Glutamatergic neuron (in vitro differentiated cells): ENCODE measurements around the gene ENHO. TPM values are rescaled to one million over a fixed set of nuclear protein-coding genes. Genes with fewer than 3 reads are reported as not detected.

Experiments
- DNase-seq: peaks from one replicate; pipeline ENCODE4 v3.0.0; 2022
- H3K27ac Mint-ChIP-seq: one replicate; pipeline ENCODE4 v1.8.0; 2020; ENCODE audit warnings: mild to moderate bottlenecking, mixed read lengths, inconsistent platforms; ENCODE audit not compliant: unreplicated experiment
- H3K27me3 Mint-ChIP-seq: one replicate; pipeline ENCODE4 v1.8.0; 2020; ENCODE audit warnings: mild to moderate bottlenecking, moderate library complexity, mixed read lengths, inconsistent platforms; ENCODE audit not compliant: unreplicated experiment
- H3K36me3 Mint-ChIP-seq: one replicate; pipeline ENCODE4 v1.8.0; 2020; ENCODE audit warnings: mild to moderate bottlenecking, mixed read lengths, inconsistent platforms; ENCODE audit not compliant: unreplicated experiment
- H3K4me1 Mint-ChIP-seq: one replicate; pipeline ENCODE4 v1.8.0; 2020; ENCODE audit warnings: mild to moderate bottlenecking, low read depth, mixed read lengths, inconsistent platforms; ENCODE audit not compliant: unreplicated experiment
- H3K4me3 Mint-ChIP-seq: one replicate; pipeline ENCODE4 v1.8.0; 2020; ENCODE audit warnings: mild to moderate bottlenecking, mixed read lengths, inconsistent platforms; ENCODE audit not compliant: unreplicated experiment
- H3K9me3 Mint-ChIP-seq: one replicate; pipeline ENCODE4 v1.8.0; 2020; ENCODE audit warnings: mild to moderate bottlenecking, moderate library complexity, mixed read lengths, inconsistent platforms; ENCODE audit not compliant: unreplicated experiment
- total RNA-seq: library from RNA; stranded (reverse); fragmentation: NEBNext Ultra II Directional; extraction: Animal tissue kit (Norgen Biotek cat#: 25700); gene quantifications from one replicate; pipeline ENCODE4 v1.2.1, GENCODE V29; 2021; ENCODE audit not compliant: unreplicated experiment
- TF ChIP-seq, protein P1 (sequence below): fragments of 200-600 bp; sonication (generic); IDR thresholded peaks from one replicate; pipeline ENCODE4 v1.5.0; 2021; ENCODE audit not compliant: partially characterized antibody, unreplicated experiment

Gene ENHO
- total RNA-seq, 1 donor from 2014 or later: 11.5 TPM

DNA sequence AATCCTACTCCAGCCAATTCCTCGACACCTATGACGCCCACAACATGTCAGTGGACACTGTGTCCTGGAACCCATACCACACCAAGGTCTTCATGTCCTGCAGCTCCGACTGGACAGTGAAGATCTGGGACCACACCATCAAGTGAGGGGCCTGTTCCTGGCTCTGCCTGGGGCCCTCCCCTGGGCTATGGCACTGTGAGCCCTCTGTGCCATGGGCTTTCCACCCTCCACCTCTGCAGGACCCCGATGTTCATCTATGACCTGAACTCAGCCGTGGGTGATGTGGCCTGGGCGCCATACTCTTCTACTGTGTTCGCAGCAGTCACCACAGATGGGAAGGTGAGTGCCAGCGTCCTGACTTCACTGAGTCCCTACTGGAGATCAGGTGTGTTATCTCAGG is 8.4 kb downstream of the ENHO start:
- TF ChIP-seq, protein P1, sequence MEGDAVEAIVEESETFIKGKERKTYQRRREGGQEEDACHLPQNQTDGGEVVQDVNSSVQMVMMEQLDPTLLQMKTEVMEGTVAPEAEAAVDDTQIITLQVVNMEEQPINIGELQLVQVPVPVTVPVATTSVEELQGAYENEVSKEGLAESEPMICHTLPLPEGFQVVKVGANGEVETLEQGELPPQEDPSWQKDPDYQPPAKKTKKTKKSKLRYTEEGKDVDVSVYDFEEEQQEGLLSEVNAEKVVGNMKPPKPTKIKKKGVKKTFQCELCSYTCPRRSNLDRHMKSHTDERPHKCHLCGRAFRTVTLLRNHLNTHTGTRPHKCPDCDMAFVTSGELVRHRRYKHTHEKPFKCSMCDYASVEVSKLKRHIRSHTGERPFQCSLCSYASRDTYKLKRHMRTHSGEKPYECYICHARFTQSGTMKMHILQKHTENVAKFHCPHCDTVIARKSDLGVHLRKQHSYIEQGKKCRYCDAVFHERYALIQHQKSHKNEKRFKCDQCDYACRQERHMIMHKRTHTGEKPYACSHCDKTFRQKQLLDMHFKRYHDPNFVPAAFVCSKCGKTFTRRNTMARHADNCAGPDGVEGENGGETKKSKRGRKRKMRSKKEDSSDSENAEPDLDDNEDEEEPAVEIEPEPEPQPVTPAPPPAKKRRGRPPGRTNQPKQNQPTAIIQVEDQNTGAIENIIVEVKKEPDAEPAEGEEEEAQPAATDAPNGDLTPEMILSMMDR: no peak
- DNase-seq: no peak
- no peak overlapping the region for H3K27ac Mint-ChIP-seq
- H3K4me1 Mint-ChIP-seq: peaks cover 39% of the 10 kb centered on the region
- peaks cover 1% of the 10 kb centered on the region for H3K9me3 Mint-ChIP-seq
- peaks cover 6% of the 10 kb centered on the region for H3K27me3 Mint-ChIP-seq
- no peak overlapping the region for H3K4me3 Mint-ChIP-seq
- no peaks in the 10 kb centered on the region for H3K36me3 Mint-ChIP-seq

DNA sequence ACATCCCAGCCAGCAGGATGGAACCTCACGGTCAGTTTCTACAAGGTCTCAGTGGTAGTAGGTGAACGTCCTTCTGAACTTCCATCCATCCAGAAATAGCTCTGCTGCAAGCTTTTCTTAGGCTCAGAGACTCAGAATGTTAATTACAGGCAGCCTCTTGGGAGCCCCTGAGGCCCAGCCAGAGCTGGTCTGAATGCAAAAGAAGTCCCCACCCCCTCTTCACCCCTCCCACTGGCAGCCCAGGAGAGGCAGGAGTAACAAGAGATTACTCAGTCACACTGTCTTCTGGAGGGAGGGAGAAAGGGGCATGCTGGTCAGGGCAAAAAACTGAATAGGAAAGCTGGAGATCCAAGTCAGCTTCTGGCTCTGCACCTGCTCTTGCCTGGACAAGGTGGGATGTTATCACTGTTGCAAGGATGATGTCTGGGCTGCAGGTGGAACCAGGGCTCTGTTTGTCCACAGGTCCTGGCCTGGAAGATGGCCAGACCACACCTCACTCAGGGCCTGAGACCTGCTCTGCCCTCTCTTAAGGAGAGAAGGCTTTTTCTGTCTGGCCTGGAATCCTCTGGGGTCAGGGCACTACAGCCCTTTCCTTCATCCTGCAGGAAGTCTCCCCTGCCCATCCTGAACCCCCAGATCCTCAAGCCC is 9.1 kb downstream of the ENHO start:
- peaks cover 40% of the 10 kb centered on the region for H3K4me1 Mint-ChIP-seq
- TF ChIP-seq, protein P1: no peak
- peak; percentile 61 for DNase-seq
- no peak overlapping the region for H3K27ac Mint-ChIP-seq
- peak overlapping the region; percentile 59 for H3K4me3 Mint-ChIP-seq
- H3K9me3 Mint-ChIP-seq: peaks cover 1% of the 10 kb centered on the region
- peaks cover 6% of the 10 kb centered on the region for H3K27me3 Mint-ChIP-seq
- no peaks in the 10 kb centered on the region for H3K36me3 Mint-ChIP-seq

DNA sequence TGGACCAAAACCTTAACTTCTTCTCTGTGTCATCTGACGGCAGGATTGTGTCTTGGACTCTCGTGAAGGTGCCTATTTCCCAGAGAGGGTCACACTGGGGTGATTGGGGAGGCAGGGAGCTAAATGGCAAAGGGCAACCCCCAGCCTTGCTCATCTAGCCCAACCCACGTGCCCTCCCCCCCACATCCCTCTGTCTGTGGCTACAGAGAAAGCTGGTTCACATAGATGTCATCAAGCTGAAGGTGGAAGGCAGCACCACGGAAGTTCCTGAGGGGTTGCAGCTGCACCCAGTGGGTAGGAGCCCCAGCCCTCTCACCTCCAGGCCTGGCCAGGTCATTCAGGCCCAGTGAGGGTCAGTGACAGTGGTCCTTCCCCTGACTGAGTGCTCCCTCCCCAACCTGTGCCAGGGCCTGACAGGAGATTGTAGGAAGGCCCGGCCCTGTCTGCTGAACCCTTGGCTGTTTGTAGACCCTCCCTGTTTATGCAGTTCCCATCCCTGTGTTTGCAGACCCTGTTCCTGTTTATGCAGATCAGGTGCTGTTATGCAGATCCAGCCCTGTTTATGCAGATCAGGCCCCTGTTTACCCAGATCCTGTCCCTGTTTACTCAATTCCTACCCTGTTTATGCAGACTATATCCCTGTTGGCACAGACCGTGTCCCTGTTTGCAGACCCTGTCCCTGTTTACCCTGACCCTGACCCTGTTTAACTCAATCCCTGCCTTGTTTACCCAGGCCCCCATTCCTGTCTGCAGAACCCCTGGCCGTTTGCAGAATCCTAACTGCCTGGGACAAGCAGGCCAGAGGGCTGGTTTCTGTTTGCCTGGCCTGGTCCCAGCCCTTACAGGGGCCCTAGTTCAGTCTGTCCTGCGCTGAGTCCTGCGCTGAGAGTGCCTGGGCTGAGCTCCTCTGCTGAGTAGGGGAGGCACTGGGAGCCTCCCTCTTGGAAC is 10.4 kb downstream of the ENHO start:
- Mint-ChIP-seq H3K27ac (no peak overlapping the region), H3K36me3 (no peaks in the 10 kb centered on the region), H3K4me1 (peaks cover 38% of the 10 kb centered on the region), H3K27me3 (peaks cover 6% of the 10 kb centered on the region), H3K9me3 (peaks cover 1% of the 10 kb centered on the region), H3K4me3 (peak overlapping the region; percentile 63)
- DNase-seq: no peak
- TF ChIP-seq, protein P1: no peak

DNA sequence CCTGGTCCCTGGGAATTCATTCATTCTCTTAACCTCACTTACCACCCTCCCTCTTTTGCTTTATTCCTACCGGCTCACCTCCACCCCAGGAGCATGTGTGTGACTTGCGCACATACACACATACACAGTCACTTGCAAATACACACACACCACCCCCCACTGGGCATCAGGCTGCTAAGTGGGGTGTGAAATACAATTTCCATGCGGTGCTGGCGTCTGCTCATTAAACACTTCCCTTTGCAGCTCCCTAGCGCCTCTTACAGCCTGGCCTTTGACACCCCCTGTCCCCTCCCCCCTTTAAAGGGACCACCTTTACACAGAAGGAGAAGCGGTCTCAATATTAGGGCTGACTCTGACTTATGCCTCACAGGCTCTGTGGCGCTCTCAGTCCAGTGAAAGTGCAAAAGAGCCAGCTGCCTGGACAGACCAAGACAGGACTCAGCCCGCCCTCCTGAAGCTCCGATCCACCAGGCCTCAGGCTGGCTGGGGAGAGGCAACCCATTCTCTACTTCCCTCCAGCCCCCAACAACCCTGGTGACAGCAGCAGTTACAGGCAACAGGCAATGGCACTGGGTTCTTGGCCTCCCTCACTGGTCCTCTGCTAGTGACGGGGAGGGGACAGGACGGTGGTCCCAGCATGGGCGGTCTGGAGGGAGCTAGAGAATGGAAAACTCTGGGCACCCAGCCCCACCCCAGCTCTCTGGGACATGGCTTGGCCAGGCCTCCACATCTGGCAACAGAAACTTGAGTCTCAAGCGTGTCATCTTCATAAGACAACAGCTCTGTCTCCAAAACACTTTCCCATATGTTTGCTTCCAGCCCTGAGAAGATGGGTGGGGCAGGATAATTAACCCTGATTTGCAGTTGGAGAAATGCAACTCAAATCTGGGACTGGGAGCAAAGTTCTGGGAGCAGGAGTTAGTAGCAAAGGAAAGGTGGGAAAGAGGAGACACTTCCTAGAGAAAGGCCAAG is 12.0 kb downstream of the ENHO start:
- TF ChIP-seq, protein P1: no peak
- no peak overlapping the region for H3K27ac Mint-ChIP-seq
- no peaks in the 10 kb centered on the region for H3K36me3 Mint-ChIP-seq
- DNase-seq: no peak
- H3K27me3 Mint-ChIP-seq: peaks cover 3% of the 10 kb centered on the region
- no peak overlapping the region for H3K4me3 Mint-ChIP-seq
- H3K4me1 Mint-ChIP-seq: peaks cover 37% of the 10 kb centered on the region
- peaks cover 1% of the 10 kb centered on the region for H3K9me3 Mint-ChIP-seq
